Spinal cord (tissue), 10 donors: ENCODE data around the gene HCST. TPM values are rescaled to one million over a fixed set of nuclear protein-coding genes. Genes with fewer than 3 reads are reported as not detected.
A peak's percentile ranks its signal among the peaks of the same experiment; 100 is the strongest.
"Not testable (repeated sequence)": the region's sequence is repeated elsewhere in the genome, so short reads cannot be mapped to it uniquely, and the experiment has no call there.

Experiments
- DNase-seq, 6 donors: peaks; one replicate each; pipeline versions ENCODE4 v3.0.0 to v3.0.0-alpha.2; 2013 to 2015; ENCODE audit warnings: low spot score in 6 of 6, low read depth in 4 of 6
- H3K27ac ChIP-seq: one replicate; pipeline ENCODE4 v1.5.1; 2013; ENCODE audit warnings: low read depth, low read length, control low read depth
- H3K27me3 ChIP-seq: one replicate; pipeline ENCODE4 v1.6.1; 2013; ENCODE audit warnings: low read length; ENCODE audit not compliant: control insufficient read depth, insufficient read depth
- H3K36me3 ChIP-seq: one replicate; pipeline ENCODE4 v1.6.1; 2013; ENCODE audit warnings: low read length; ENCODE audit not compliant: control insufficient read depth, insufficient read depth
- H3K4me1 ChIP-seq: one replicate; pipeline ENCODE4 v1.6.1; 2013; ENCODE audit warnings: low read length; ENCODE audit not compliant: control insufficient read depth, insufficient read depth
- H3K4me3 ChIP-seq: one replicate; pipeline ENCODE4 v1.5.1; 2013; ENCODE audit warnings: low read depth, low read length, control low read depth
- H3K9me3 ChIP-seq: one replicate; pipeline ENCODE4 v1.6.1; 2013; ENCODE audit warnings: low read length; ENCODE audit not compliant: control insufficient read depth, insufficient read depth
- WGBS: methylation state at CpG from one replicate; pipeline ENCODE4 v1.1.5; 2013; ENCODE audit warnings: missing lambda C conversion rate; ENCODE audit not compliant: insufficient coverage; 5-methylcytosine and 5-hydroxymethylcytosine counted together
- polyA plus RNA-seq, 2 donors: library from polyadenylated mRNA; unstranded; fragments of 120-200 nt; gene quantifications; one replicate each; pipeline ENCODE4 v1.2.1, GENCODE V29; 2013; ENCODE audit not compliant: insufficient read length in 2 of 2
- total RNA-seq, 2 donors: library from RNA; depleted of rRNA in 1 of 2; stranded (reverse); fragments of 120-200 nt in 1 of 2; fragments of >200 nt in 1 of 2; gene quantifications; one replicate each; pipeline versions ENCODE4 v1.2.3 to v1.2.4, GENCODE V29; 2013 to 2014
- donor health status: healthy.

Gene HCST
- total and polyA plus RNA-seq, 4 donors = 1.9 to 4.0 (median 3.6) TPM

- peaks cover 4% of the 10 kb centered on the region for H3K4me1 ChIP-seq
- no peak overlapping the region for H3K27ac ChIP-seq
- H3K4me3 ChIP-seq = no peak overlapping the region
- DNase-seq = no peak
- no peaks in the 10 kb centered on the region for H3K9me3 ChIP-seq
- WGBS = 90% methylated on average over 14 of the region's 18 CpGs
- H3K36me3 ChIP-seq = peaks cover 51% of the 10 kb centered on the region
- no peaks in the 10 kb centered on the region for H3K27me3 ChIP-seq
These were observed 12.8 kb upstream of the HCST start for GRCh38 chr19:35889370-35890112.

GRCh38 chr19:35890113-35890650 lies 12.1 kb upstream of the HCST start:
- no peak overlapping the region for H3K4me3 ChIP-seq
- WGBS = 83% methylated on average over 9 of the region's 13 CpGs
- no peaks in the 10 kb centered on the region for H3K9me3 ChIP-seq
- no peak for DNase-seq
- peaks cover 53% of the 10 kb centered on the region for H3K36me3 ChIP-seq
- no peak overlapping the region for H3K27ac ChIP-seq
- H3K27me3 ChIP-seq = no peaks in the 10 kb centered on the region
- peaks cover 4% of the 10 kb centered on the region for H3K4me1 ChIP-seq

GRCh38 chr19:35891819-35892218 lies 10.5 kb upstream of the HCST start:
- H3K27me3 ChIP-seq, H3K27ac ChIP-seq, H3K4me3 ChIP-seq, DNase-seq, H3K4me1 ChIP-seq, H3K9me3 ChIP-seq: not testable (repeated sequence)
- peaks cover 65% of the 10 kb centered on the region for H3K36me3 ChIP-seq
- no CpG with 5 or more reads among the region's 3 CpGs for WGBS

GRCh38 chr19:35894342-35894741 lies 8.0 kb upstream of the HCST start:
- Histone ChIP-seq H3K36me3 (peaks cover 53% of the 10 kb centered on the region), H3K9me3 (no peaks in the 10 kb centered on the region), H3K27ac (no peak overlapping the region), H3K4me3 (no peak overlapping the region), H3K27me3 (no peaks in the 10 kb centered on the region), H3K4me1 (peaks cover 22% of the 10 kb centered on the region)
- WGBS = 100% methylated on average over 2 of the region's 2 CpGs
- no peak for DNase-seq

GRCh38 chr19:35895911-35896642 lies 6.3 kb upstream of the HCST start:
- WGBS = 89% methylated on average over 20 of the region's 21 CpGs
- Histone ChIP-seq H3K27ac (no peak overlapping the region), H3K9me3 (no peaks in the 10 kb centered on the region), H3K4me1 (peaks cover 27% of the 10 kb centered on the region), H3K36me3 (peaks cover 40% of the 10 kb centered on the region), H3K4me3 (no peak overlapping the region), H3K27me3 (no peaks in the 10 kb centered on the region)
- no peak for DNase-seq

- no peaks in the 10 kb centered on the region for H3K9me3 ChIP-seq
- no peak overlapping the region for H3K4me3 ChIP-seq
- H3K27me3 ChIP-seq = no peaks in the 10 kb centered on the region
- WGBS = 97% methylated on average over 9 of the region's 13 CpGs
- peaks cover 40% of the 10 kb centered on the region for H3K36me3 ChIP-seq
- peaks cover 27% of the 10 kb centered on the region for H3K4me1 ChIP-seq
- DNase-seq = no peak
- no peak overlapping the region for H3K27ac ChIP-seq
These were observed 5.7 kb upstream of the HCST start for GRCh38 chr19:35896643-35897040.

- H3K4me3 ChIP-seq = peak overlapping the region; percentile 71
- peaks cover 32% of the 10 kb centered on the region for H3K4me1 ChIP-seq
- no peak for DNase-seq
- H3K27ac ChIP-seq = no peak overlapping the region
- WGBS = 96% methylated on average over 12 of the region's 13 CpGs
- peaks cover 37% of the 10 kb centered on the region for H3K36me3 ChIP-seq
- peaks cover 2% of the 10 kb centered on the region for H3K27me3 ChIP-seq
- H3K9me3 ChIP-seq = no peaks in the 10 kb centered on the region
These were observed 4.5 kb upstream of the HCST start for GRCh38 chr19:35897706-35898451.

- Histone ChIP-seq H3K9me3 (no peaks in the 10 kb centered on the region), H3K27me3 (peaks cover 2% of the 10 kb centered on the region), H3K36me3 (peaks cover 34% of the 10 kb centered on the region), H3K4me1 (peaks cover 37% of the 10 kb centered on the region), H3K4me3 (peak overlapping the region; percentile 71), H3K27ac (no peak overlapping the region)
- DNase-seq = no peak
- 17% methylated on average over 17 of the region's 17 CpGs for WGBS
These were observed 3.9 kb upstream of the HCST start for GRCh38 chr19:35898499-35898809.

GRCh38 chr19:35899547-35900214 lies 2.6 kb upstream of the HCST start:
- H3K4me1 ChIP-seq = peaks cover 43% of the 10 kb centered on the region
- H3K27me3 ChIP-seq = peaks cover 4% of the 10 kb centered on the region
- 0% methylated on average over 25 of the region's 43 CpGs for WGBS
- peak overlapping the region; percentile 88 for H3K27ac ChIP-seq
- peak overlapping the region; percentile 71 for H3K4me3 ChIP-seq
- DNase-seq = peak; percentile 68 to 96 (median 82)
- H3K9me3 ChIP-seq = no peaks in the 10 kb centered on the region
- H3K36me3 ChIP-seq = peaks cover 26% of the 10 kb centered on the region
